Neural cell (in vitro differentiated cells): ENCODE measurements around the gene GRN.
A peak's percentile ranks its signal among the peaks of the same experiment; 100 is the strongest.

Experiments used
- CTCF ChIP-seq: fragments of 450-650 bp; IDR thresholded peaks from 2 replicates; pipeline ENCODE4 v1.5.1; 2014; ENCODE audit warnings: antibody characterized with exemption, mild to moderate bottlenecking, moderate library complexity; ENCODE audit not compliant: poor library complexity, severe bottlenecking
- EP300 ChIP-seq: fragments of 450-650 bp; conservative IDR thresholded peaks from 2 replicates; pipeline ENCODE4 v1.6.1; 2014; ENCODE audit warnings: antibody characterized with exemption, mild to moderate bottlenecking, moderate library complexity; ENCODE audit not compliant: poor library complexity, severe bottlenecking
- EZH2 ChIP-seq: fragments of 200-600, 300-800 bp; shearing (Covaris generic), sonication (generic); IDR thresholded peaks from 2 replicates; pipeline ENCODE4 v1.6.1; 2014; ENCODE audit warnings: antibody characterized with exemption, low read length, borderline replicate concordance, mild to moderate bottlenecking; ENCODE audit not compliant: insufficient read depth, poor library complexity, severe bottlenecking
- MXI1 ChIP-seq: fragments of 450-650 bp; conservative IDR thresholded peaks from 2 replicates; pipeline ENCODE4 v1.6.1; 2014; ENCODE audit warnings: antibody characterized with exemption, mild to moderate bottlenecking; ENCODE audit not compliant: poor library complexity, severe bottlenecking
- POLR2AphosphoS5 ChIP-seq: IDR thresholded peaks from 2 replicates; pipeline ENCODE4 v1.6.1; 2012
- RAD21 ChIP-seq: fragments of 450-650 bp; conservative IDR thresholded peaks from 2 replicates; pipeline ENCODE4 v1.6.1; 2014; ENCODE audit warnings: antibody characterized with exemption, mild to moderate bottlenecking, moderate library complexity
- REST ChIP-seq: IDR thresholded peaks from 2 replicates; pipeline ENCODE4 v1.6.1; 2012; ENCODE audit warnings: borderline replicate concordance
- TAF1 ChIP-seq: IDR thresholded peaks from 2 replicates; pipeline ENCODE4 v1.6.1; 2012; ENCODE audit warnings: low read depth

- peak; percentile 94 for TF ChIP-seq POLR2AphosphoS5
- peak; percentile 73 for TF ChIP-seq CTCF
- peak; percentile 46 for TF ChIP-seq EP300
- no peak for TF ChIP-seq RAD21
- TF ChIP-seq EZH2 = no peak
- no peak for TF ChIP-seq REST
- TF ChIP-seq TAF1 = no peak
- TF ChIP-seq MXI1 = peak; percentile 45
Measured at GRCh38 chr17:44363613-44364159, 18.6 kb downstream of the GRN start, which contains the start of gene FAM171A2.
